GM19239 (cell line): ENCODE data around the gene ZYG11B.
"Not testable (repeated sequence)": the region's sequence is repeated elsewhere in the genome, so short reads cannot be mapped to it uniquely, and the experiment has no call there.

ENCODE experiments used
- DNase-seq: peaks from one replicate; pipeline ENCODE4 v3.0.0; 2011; ENCODE audit warnings: low spot score; ENCODE audit not compliant: insufficient read length
- FAIRE-seq: peaks from 2 replicates; lab custom pipeline; 2011; peaks lifted over from hg19 to GRCh38; lab: Jason Lieb, UNC

ZYG11B gene

DNA sequence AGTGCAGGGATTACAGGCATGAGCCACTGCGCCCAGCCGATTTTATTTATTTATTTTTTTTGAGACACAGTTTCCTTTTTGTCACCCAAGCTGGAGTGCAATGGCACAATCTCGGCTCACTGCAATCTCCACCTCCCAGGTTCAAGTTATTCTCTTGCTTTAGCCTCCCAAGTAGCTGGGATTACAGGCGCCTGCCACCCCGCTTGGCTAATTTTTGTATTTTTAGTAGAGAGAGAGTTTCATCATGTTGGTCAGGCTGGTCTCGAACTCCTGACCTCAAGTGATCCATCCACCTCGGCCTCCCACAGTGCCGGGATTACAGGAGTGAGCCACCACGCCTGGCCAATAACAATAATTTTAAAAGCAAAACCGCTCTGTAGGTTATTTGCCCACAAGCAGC, 112.9 kb downstream of the ZYG11B start:
- not testable (repeated sequence) for DNase-seq, FAIRE-seq

DNA sequence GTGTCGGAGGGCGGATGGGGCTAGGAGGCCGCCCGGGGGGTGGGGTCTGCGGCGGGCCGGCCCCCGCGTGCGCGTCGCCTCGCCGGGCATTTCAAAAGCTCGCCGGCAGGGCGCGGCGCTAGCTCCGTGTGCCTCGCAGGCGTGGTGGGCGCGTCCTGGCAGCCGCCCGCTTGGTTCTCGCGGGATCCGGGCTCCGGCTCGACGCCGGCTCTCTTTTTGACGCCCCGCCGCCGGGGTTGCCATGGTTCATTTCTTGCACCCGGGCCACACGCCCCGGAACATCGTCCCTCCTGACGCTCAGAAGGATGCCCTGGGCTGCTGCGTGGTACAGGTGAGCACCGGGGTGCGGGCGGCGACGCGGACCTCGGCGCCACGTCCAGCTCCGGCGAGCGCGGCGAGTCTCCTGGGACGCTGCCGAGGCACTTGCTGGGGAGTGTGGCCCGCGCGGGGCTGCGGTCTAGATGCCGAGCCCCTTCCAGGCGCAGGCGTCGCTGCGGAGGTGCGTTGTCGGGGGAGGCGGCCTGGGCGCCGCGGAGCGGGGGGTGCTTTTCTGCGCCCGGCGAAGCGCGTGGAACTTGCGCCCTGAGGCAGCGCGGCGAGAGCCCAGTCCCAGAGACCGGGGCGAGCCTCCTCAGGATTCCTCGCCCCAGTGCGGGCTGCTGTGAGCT, 116.5 kb downstream of the ZYG11B start, which contains the start of gene ZYG11A:
Gene ZYG11A (plus strand): TSS at position 118 of the 668 bp plus-strand sequence. CDS start 124 bp downstream, at position 242.
- DNase-seq: peak; percentile 75
- FAIRE-seq: peak; percentile 8

- not testable (repeated sequence) for FAIRE-seq, DNase-seq
These were observed 118.9 kb downstream of the ZYG11B start for GRCh38 chr1:52845119-52845518.

DNA sequence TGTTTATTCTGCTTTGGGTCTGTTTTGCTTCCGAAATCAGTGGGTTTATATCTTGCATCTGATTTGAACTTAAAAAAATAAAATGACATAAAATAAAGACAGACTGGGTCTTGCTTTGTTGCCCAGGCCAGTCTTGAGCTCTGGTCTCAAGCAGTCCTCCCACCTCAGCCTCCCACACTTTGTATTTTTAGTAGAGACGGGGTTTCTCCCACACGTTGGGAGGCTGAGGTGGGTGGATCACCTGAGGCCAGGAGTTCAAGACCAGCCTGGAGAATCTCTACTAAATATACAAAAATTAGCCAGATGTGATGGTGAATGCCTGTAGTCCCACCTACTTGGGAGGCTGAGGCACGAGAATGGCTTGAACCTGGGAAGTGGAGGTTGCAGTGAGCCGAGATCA, 122.2 kb downstream of the ZYG11B start:
- FAIRE-seq (no peak), DNase-seq (no peak)

DNA sequence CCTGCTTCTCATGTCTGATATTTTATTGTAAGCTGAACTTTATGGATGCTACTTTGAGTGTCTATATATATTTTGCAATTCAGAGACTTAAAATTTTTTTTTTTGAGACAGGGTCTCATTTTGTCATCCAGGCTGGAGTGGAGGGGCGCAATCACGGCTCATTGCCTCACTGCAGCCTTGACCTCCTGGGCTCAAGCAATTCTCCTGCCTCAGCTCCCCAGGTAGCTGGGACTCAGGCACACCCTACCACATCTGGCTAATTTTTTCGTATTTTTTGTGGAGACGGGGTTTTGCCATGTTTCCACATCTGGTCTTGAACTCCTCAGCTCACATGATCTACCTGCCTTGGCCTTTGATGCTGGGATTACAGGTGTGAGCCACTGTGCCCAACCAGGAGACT, 124.7 kb downstream of the ZYG11B start:
- no peak for FAIRE-seq
- DNase-seq: no peak

DNA sequence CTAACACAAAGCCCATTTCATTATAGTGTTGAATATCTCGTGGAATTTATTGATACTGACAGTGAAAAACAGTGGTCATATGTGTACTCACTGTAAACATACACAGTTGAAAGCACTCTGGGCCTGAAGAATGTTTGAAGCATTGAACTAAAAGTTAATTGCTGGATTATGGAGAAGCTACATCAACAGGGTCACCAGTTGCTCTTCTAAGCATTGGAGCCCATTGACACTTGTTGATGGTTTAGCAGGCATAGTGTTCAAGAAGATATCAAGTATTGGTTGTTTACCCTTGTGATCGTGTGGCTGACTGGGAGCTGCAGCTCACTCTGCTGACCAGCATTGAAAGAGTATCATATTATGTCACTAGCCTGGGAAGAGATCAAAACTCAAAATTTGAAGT, 126.6 kb downstream of the ZYG11B start:
- DNase-seq: no peak
- no peak for FAIRE-seq

GRCh38 chr1:52855584-52855983, 129.3 kb downstream of the ZYG11B start:
- DNase-seq (no peak), FAIRE-seq (no peak)

GRCh38 chr1:52856026-52856425, 129.8 kb downstream of the ZYG11B start:
- FAIRE-seq: no peak
- DNase-seq: no peak

GRCh38 chr1:52857443-52857842, 131.2 kb downstream of the ZYG11B start:
- DNase-seq: no peak
- FAIRE-seq: no peak

- FAIRE-seq (no peak), DNase-seq (no peak)
These were observed 136.6 kb downstream of the ZYG11B start for GRCh38 chr1:52862666-52863458.

DNA sequence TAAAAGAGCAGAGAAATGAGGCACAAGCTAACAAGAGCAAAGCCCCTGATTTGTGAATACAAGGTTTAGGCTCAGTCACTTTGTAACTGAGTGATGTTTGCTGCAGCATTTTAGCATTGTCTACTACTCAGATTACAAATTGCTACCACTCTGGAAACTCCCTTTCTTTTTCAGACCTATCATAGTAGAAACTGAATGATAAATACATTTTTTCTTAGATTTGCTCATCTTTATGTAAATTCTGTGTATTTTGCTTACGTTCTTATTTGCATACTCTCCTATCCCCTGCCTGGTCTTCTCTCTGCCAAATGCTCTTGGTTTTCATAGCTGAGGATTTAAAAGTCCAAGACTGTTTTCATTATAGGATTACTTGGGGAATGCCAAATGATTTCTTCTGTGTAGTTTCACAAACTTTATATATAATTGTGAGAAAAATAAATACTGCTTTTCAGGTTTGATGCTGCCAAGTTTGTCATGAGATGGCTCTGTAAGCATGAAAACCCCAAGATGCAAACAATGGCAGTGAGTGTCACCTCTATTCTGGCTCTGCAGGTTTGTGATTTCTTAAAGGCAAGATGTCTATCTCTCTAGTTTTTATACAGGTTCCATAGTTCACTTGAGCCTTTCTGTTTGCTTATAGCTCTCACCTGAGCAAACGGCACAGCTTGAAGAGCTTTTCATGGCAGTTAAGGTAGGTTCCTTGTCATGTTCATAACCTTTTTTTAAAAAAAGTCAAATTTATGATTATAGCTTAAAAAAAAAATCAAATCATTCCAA, 141.0 kb downstream of the ZYG11B start:
- DNase-seq (peak; percentile 20), FAIRE-seq (no peak)

DNA sequence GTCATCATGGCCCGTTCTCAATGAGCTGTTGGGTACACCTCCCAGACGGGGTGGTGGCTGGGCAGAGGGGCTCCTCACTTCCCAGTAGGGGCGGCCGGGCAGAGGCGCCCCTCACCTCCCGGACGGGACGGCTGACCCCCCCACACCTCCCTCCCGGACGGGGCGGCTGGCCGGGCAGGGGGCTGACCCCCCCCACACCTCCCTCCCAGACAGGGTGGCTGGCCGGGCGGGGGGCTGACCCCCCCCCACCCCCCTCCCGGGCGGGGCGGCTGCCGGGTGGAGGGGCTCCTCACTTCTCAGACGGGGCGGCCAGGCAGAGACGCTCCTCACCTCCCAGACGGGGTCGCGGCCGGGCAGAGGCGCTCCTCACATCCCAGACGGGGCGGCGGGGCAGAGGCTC, 143.5 kb downstream of the ZYG11B start:
- not testable (repeated sequence) for FAIRE-seq, DNase-seq

DNA sequence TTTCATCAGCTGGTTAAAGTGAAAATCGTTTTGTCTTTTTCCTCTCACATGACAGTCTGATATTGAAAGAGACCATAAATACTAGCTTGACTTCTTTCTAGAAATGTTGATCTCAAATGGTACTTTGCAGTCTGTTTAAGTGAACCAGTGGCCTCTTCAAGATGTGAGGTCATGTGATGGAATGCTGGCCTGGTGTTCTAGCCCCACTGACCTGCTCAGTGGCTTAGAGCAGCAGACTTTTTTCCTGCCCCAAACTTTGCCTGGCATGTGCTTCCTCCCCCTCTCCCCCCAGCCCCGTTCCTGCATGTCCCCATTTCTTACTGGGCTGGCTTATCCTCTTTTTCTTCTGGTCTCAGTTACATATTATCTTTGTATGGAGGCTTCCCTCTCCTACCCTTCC, 150.6 kb downstream of the ZYG11B start:
- FAIRE-seq (no peak), DNase-seq (no peak)
